GM10266 (cell line): ENCODE measurements around the gene RASAL1.

Experiments used
- DNase-seq: peaks from one replicate; pipeline ENCODE4 v3.0.0; 2012; ENCODE audit errors: extremely low spot score
- TF ChIP-seq, protein P1 (sequence below): IDR thresholded peaks from 2 replicates; pipeline ENCODE4 v1.5.1; 2012; ENCODE audit warnings: mild to moderate bottlenecking, low read depth; ENCODE audit not compliant: control insufficient read depth, insufficient read depth; ENCODE audit errors: missing control alignments

The RASAL1 gene

DNA sequence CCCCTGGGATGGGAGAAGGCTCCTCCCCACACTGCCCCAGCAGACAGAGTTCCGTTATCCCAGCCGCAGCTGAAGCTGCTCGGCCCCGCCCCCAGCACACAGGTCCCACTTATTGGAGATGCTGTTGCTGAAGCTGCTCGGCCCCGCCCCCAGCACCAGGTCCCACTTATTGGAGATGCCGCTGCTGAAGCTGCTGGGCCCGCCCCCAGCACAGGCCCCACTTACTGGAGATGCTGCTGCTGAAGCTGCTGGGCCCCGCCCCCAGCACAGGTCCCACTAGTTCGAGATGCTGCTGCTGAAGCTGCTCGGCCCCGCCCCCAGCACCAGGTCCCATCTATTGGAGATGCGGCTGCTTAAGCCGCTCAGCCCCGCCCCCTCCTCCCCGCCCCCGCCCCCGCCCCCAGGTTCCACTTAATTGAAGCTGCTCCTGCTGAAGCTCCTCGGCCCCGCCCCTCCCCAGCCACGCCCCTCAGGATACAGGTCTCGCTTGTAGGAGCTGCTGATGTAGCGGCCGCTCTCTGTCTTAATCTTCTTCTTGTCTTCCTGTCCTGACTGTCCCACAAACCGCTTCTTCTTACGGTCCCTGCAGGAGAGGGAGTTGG, 26.0 kb upstream of the RASAL1 start:
- TF ChIP-seq, protein P1, sequence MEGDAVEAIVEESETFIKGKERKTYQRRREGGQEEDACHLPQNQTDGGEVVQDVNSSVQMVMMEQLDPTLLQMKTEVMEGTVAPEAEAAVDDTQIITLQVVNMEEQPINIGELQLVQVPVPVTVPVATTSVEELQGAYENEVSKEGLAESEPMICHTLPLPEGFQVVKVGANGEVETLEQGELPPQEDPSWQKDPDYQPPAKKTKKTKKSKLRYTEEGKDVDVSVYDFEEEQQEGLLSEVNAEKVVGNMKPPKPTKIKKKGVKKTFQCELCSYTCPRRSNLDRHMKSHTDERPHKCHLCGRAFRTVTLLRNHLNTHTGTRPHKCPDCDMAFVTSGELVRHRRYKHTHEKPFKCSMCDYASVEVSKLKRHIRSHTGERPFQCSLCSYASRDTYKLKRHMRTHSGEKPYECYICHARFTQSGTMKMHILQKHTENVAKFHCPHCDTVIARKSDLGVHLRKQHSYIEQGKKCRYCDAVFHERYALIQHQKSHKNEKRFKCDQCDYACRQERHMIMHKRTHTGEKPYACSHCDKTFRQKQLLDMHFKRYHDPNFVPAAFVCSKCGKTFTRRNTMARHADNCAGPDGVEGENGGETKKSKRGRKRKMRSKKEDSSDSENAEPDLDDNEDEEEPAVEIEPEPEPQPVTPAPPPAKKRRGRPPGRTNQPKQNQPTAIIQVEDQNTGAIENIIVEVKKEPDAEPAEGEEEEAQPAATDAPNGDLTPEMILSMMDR: no peak
- no peak for DNase-seq

DNA sequence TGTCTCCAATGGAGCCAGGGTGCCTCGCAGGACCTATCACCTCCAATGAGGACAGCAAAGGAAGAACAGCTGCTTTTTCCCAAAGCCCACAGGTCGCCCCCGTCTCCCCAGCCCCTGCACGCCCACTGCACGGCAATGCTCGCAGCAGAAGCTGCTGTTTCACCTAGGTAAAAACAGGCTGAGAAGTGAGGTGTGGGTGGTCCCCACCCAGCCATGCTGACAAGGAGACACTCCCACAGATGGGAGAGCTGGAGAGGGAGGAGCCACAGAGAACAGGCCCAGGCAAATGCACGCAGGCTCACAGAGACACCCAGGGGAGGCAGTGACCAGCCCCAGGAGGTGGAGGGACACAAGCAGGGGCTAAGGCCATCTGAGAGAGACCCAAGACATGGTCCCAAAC, 24.4 kb upstream of the RASAL1 start:
- no peak for DNase-seq
- TF ChIP-seq, protein P1: no peak

DNA sequence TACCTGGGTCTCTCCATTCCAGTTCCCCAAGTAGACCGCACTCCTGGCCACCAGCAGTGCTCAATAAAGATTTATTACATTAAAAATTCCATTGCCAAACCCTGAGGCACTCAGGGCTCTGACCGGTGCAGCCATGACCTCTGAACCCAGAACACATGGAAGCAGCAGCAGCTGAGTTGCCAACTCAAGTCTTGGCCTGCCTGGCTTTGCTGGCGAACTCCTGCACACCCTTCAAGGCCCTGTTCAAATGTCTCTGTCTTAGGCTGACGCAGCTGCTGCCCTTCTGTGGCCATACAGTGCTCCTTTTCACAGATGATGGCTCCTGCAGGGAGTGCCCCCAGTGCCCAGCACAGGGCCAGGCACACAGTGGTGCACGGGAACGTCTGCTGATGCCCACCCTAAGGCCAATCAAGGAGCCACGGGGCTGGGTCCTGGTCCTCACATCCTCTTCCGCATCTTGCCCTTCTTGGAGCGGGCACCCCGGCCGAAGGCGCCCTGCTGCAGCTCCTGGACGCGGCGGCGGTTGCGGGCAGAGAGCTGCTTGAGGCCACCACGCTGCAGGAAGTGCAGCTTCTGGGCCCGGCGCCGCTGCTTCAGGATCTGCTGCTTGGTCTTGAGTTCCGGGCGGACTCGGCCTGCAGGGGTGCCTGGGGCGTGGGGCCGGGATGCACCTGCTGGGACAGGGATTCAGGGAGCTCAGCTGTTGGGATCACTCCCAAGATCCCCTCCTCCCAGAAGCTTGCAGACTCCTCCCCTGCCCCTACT, 23.1 kb upstream of the RASAL1 start:
- TF ChIP-seq, protein P1: no peak
- no peak for DNase-seq

DNA sequence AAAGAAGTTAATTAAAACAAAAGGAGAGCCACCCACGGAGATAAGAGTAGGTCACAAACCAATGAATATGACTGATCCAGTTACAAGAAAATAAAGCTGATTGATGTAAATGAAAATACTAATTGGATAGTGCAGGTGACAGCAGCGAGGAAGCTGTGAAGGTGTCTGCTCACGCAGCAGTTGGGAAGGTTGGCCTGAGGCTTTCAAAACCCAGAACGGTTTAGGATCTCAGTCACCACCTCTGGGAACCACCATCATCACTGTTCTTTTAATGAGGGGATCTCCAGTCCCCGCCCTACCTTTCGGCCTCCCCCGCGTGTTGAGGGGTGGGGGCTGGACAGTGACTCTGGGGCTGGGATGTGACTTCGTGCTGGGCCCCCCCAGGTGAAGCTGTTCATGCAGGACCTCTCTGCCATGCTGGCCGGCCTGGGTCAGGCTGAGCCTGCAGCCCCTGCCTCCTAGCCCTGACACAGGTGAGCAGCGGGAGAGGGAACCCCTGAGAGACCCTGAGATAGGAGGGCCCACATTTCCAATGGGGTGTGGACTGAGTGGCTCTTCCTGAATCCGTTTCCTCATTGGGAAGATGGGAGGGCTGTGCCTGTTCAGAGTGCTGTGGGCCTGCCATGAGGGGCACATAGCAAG, 21.8 kb upstream of the RASAL1 start:
- TF ChIP-seq, protein P1: no peak
- no peak for DNase-seq

DNA sequence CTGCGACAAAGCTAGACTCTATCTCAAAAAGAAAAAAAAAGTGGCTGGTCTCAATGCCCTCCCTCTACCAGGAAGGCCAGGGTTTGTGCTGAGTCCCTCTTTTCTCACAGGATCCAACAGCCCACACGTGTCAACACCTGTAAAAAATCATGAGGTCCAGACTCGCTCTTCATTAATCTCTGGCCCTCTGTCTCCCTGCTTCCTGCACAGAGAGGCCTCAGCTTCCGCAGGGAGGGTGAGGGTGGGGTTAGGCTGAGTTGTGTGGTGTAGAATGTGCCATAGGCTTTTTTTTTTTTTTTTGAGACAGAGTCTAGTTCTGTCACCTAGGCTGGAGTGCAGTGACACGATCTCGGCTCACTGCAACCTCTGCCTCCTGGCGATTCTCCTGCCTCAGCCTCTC, 20.1 kb upstream of the RASAL1 start:
- no peak for DNase-seq

DNA sequence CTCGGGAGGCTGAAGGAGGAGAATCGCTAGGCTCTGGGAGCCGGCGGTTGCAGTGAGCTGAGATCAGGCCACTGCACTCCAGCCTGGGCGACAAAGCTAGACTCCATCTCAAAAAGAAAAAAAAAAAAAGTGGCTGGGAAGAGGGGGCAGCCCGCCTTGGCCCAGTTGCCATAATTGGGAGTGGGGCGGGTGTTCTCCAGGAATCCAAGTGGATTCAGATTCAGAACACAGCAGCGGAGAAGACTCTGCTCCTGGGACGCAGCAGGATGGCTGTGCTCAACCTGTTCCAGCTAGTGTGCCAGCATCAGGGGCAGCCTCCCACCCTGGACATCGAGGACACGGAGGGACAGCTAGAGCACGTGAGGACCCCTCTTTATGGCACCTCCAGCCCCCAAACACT, 19.5 kb upstream of the RASAL1 start:
- TF ChIP-seq, protein P1: no peak

More for the DNA sequence above, 20.1 kb upstream of the RASAL1 start:
- TF ChIP-seq, protein P1: no peak

More for the DNA sequence above, 19.5 kb upstream of the RASAL1 start:
- no peak for DNase-seq
